Esophagus squamous epithelium (tissue), 5 donors: Measurements from ENCODE around the gene TDRD9. TPM values are rescaled to one million over a fixed set of nuclear protein-coding genes. Genes with fewer than 3 reads are reported as not detected.
"Not testable (repeated sequence)": the region's sequence is repeated elsewhere in the genome, so short reads cannot be mapped to it uniquely, and the experiment has no call there.

Experiments used
- DNase-seq: peaks from one replicate; lab custom pipeline; 2025; lab: John Stamatoyannopoulos, UW
- H3K27ac ChIP-seq, 4 donors: fragments of 200-600 bp; sonication (generic); one replicate each; pipeline ENCODE4 v1.5.1; 2016 to 2019; ENCODE audit warnings: mild to moderate bottlenecking in 1 of 4
- H3K27me3 ChIP-seq, 4 donors: fragments of 200-600 bp; sonication (generic); 1 replicate in 3 of 4; 2 replicates in 1 of 4; pipeline versions ENCODE4 v1.5.1 to v1.6.0; 2017 to 2021; ENCODE audit warnings: antibody characterized with exemption in 1 of 4
- H3K36me3 ChIP-seq, 3 donors: fragments of 200-600 bp; sonication (generic); one replicate each; pipeline ENCODE4 v1.5.1; 2016 to 2019
- H3K4me1 ChIP-seq, 3 donors: fragments of 200-600 bp; sonication (generic); one replicate each; pipeline ENCODE4 v1.5.1; 2017 to 2019
- H3K4me3 ChIP-seq, 4 donors: fragments of 200-600 bp; sonication (generic); 1 replicate in 3 of 4; 2 replicates in 1 of 4; pipeline ENCODE4 v1.5.1; 2016 to 2019; ENCODE audit warnings: mild to moderate bottlenecking in 2 of 4, moderate library complexity in 1 of 4
- H3K9me3 ChIP-seq, 3 donors: fragments of 200-600 bp; sonication (generic); one replicate each; pipeline ENCODE4 v1.5.1; 2016 to 2019
- POLR2A ChIP-seq, 4 donors: fragments of 450-650 bp; IDR thresholded peaks; one replicate each; pipeline ENCODE4 v1.6.1; 2017; ENCODE audit warnings: antibody characterized with exemption in 4 of 4, mild to moderate bottlenecking in 4 of 4, moderate library complexity in 3 of 4
- WGBS, 2 donors: methylation state at CpG; one replicate each; pipeline ENCODE4 v1.1.5; 2018; 5-methylcytosine and 5-hydroxymethylcytosine counted together
- intact Hi-C: fragments of 100-400 bp; cut with DNase I; formaldehyde crosslinking; loops from one replicate; pipeline ENCODE4 v1.15.0; 2022
- total RNA-seq, 4 donors: library from RNA; depleted of rRNA; stranded (reverse); fragments of >200 nt; gene quantifications; one replicate each; pipeline ENCODE4 v1.1.0, GENCODE V29; 2016
- TF ChIP-seq, protein P1 (sequence below), 6 experiments: fragments of 450-650 bp in 4 of 6; fragments of 200-600 bp in 2 of 6; sonication (generic) in 2 of 6; IDR thresholded peaks; one replicate each; pipeline ENCODE4 v1.5.1; 2016 to 2019; ENCODE audit warnings: antibody characterized with exemption in 6 of 6, mild to moderate bottlenecking in 4 of 6, moderate library complexity in 4 of 6
- donor health status: DM: yes; HTN: yes; CAD: no.

The TDRD9 gene
- total RNA-seq, 4 donors from 2014 or later, result 0.09 to 6.0 (median 0.74) TPM

DNA sequence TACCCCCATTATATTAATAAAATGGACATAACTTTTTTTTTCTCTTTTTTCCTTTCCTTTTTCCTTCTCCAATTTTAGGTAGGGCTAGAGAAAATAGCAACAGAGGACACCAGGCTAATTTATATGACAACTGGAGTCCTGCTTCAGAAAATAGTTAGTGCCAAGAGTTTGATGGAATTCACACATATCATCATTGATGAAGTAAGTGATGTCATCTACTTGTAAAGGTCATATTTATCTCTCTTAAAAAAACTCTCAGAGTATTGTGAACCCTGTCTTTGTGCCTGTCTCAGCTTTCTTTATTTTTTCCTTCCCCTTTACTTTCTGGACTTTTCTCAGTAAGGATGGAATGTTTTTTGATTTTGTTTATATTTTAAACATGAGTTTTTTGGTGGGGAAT, 38.4 kb downstream of the TDRD9 start:
- intact Hi-C loops, result no loop called here

DNA sequence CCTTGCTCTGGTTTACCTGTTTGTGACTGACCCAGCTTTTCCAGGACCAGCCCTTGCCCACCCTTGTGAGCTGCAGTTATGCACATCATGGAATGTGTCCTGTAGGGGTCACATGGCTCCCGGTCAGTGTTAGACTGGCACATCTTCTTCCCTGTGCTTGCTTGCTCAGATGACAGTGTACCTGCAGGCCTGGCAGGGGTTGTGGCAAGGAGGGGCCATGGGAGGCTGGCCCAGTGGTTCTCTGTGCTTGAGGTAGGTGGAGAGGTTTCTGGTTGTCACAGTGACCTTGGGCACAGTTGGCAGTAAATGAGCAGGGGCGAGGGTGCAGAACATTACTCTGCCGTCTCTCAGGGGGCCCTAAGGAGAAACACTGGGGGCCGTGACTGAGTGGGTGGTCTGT, 41.7 kb downstream of the TDRD9 start:
- 71% methylated on average over 4 of the region's 4 CpGs; no CpG with 5 or more reads in 1 of the 2 donors for WGBS, 2 donors
- Histone ChIP-seq H3K27me3 (peaks cover 0 to 10% (median 0%) of the 10 kb centered on the region in 4 donors), H3K4me3 (no peak overlapping the region), H3K36me3 (no peaks in the 10 kb centered on the region), H3K9me3 (no peaks in the 10 kb centered on the region), H3K4me1 (no peaks in the 10 kb centered on the region), H3K27ac (no peak overlapping the region)
- intact Hi-C loops, result no loop called here
- no peak for DNase-seq
- TF ChIP-seq, protein P1, sequence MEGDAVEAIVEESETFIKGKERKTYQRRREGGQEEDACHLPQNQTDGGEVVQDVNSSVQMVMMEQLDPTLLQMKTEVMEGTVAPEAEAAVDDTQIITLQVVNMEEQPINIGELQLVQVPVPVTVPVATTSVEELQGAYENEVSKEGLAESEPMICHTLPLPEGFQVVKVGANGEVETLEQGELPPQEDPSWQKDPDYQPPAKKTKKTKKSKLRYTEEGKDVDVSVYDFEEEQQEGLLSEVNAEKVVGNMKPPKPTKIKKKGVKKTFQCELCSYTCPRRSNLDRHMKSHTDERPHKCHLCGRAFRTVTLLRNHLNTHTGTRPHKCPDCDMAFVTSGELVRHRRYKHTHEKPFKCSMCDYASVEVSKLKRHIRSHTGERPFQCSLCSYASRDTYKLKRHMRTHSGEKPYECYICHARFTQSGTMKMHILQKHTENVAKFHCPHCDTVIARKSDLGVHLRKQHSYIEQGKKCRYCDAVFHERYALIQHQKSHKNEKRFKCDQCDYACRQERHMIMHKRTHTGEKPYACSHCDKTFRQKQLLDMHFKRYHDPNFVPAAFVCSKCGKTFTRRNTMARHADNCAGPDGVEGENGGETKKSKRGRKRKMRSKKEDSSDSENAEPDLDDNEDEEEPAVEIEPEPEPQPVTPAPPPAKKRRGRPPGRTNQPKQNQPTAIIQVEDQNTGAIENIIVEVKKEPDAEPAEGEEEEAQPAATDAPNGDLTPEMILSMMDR (IDR thresholded peaks at IDR 0.05), result no peak
- no peak for TF ChIP-seq POLR2A (IDR thresholded peaks at IDR 0.05)

More for the DNA sequence above, 38.4 kb downstream of the TDRD9 start:
- Histone ChIP-seq H3K36me3 (no peaks in the 10 kb centered on the region), H3K27ac (no peak overlapping the region), H3K4me1 (no peaks in the 10 kb centered on the region), H3K9me3 (no peaks in the 10 kb centered on the region), H3K4me3 (no peak overlapping the region), H3K27me3 (peaks cover 0 to 10% (median 0%) of the 10 kb centered on the region in 4 donors)
- no peak for DNase-seq
- TF ChIP-seq, protein P1 (IDR thresholded peaks at IDR 0.05), result no peak
- TF ChIP-seq POLR2A (IDR thresholded peaks at IDR 0.05), result no peak

DNA sequence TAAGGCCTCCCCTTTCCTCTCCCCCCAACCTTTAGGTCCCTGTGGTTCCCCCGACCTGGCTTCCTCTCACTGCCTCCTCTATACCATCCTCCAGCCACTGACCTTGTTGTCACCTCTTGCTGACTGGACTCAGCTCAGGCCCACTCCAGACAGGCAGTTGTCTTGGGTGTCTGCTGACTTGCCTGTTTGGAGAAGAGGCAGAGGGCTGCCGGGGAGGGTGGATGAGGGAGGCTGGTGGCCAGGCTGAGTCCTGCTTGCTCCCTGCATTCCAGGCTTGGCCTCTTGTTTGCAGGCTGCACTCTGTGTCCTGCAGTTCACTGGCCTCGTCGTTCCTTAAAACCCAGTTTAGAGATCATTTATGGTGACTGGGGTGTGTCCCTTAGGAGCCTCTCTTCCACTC, 45.1 kb downstream of the TDRD9 start:
- Histone ChIP-seq H3K4me3 (no peak overlapping the region), H3K27me3 (no peaks in the 10 kb centered on the region), H3K27ac (no peak overlapping the region), H3K36me3 (no peaks in the 10 kb centered on the region), H3K4me1 (no peaks in the 10 kb centered on the region), H3K9me3 (no peaks in the 10 kb centered on the region)
- TF ChIP-seq POLR2A (IDR thresholded peaks at IDR 0.05), result no peak
- TF ChIP-seq, protein P1 (IDR thresholded peaks at IDR 0.05), result no peak
- WGBS, 2 donors, result 53 to 54% methylated on average over 3 to 4 of the region's 4 CpGs
- intact Hi-C loops, result no loop called here
- no peak for DNase-seq

DNA sequence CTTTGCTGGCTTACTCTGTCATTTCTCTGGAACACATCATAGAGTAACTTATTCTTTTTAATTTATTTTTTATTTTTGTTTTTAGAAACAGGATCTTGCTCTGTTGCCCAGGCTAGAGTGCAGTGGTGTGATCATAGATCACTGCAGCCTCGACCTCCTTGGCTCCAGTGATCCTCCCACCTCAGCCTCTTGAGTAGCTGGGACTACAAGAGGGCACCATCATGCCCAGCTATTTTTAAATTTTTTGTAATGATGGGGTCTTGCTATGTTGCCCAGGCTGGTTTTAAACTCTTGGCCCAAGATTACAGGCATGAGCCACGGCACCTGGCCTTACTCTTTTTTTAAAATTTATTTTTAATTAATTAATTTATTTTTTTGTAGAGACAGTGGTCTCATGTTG, 46.3 kb downstream of the TDRD9 start:
- no peak overlapping the region for H3K27ac ChIP-seq
- no peaks in the 10 kb centered on the region for H3K9me3 ChIP-seq
- intact Hi-C loops, result no loop called here
- TF ChIP-seq, protein P1 (IDR thresholded peaks at IDR 0.05), result no peak
- TF ChIP-seq POLR2A (IDR thresholded peaks at IDR 0.05), result no peak
- H3K27me3 ChIP-seq, result no peaks in the 10 kb centered on the region
- no peak overlapping the region for H3K4me3 ChIP-seq
- no peak for DNase-seq
- WGBS, 2 donors, result 65 to 72% methylated on average over 2 of the region's 2 CpGs
- H3K4me1 ChIP-seq, result no peaks in the 10 kb centered on the region
- no peaks in the 10 kb centered on the region for H3K36me3 ChIP-seq

DNA sequence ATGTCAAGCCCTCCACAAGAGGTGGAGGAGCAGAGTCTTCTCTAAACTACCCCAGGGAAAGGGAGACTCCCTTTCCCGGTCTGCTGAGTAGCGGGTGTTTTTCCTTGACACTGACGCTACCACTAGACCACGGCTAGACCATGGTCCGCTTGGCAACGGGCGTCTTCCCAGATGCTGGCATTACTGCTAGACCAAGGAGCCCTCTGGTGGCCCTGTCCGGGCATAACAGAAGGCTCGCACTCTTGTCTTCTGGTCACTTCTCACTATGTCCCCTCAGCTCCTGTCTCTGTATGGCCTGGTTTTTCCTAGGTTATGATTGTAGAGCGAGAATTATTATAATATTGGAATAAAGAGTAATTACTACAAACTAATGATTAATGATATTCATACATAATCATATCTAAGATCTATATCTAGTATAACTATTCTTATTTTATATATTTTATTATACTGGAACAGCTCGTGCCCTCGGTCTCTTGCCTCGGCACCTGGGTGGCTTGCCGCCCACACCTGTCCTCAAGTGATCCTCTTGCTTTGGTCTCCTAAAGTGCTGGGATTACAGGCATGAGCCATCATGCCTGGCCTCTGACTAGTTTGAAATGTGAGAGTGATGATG, 52.5 kb downstream of the TDRD9 start:
- H3K27me3 ChIP-seq, H3K27ac ChIP-seq, DNase-seq, H3K9me3 ChIP-seq, H3K36me3 ChIP-seq, intact Hi-C loops, H3K4me1 ChIP-seq, H3K4me3 ChIP-seq: not testable (repeated sequence)
- TF ChIP-seq, protein P1 (IDR thresholded peaks at IDR 0.05), result peak in 5 of 6 experiments; percentile 62 to 75 (median 66)
- WGBS, 2 donors, result 33 to 34% methylated on average over 14 of the region's 14 CpGs
